DMS153 treated with DMSO at 0.1 percent for 48 hours (cell line): ENCODE measurements around the gene ATP10A.

Experiments used
- DNase-seq: peaks from one replicate; lab custom pipeline; 2025; ENCODE audit not compliant: unreplicated experiment; lab: John Stamatoyannopoulos, UW

The ATP10A gene, protein sequence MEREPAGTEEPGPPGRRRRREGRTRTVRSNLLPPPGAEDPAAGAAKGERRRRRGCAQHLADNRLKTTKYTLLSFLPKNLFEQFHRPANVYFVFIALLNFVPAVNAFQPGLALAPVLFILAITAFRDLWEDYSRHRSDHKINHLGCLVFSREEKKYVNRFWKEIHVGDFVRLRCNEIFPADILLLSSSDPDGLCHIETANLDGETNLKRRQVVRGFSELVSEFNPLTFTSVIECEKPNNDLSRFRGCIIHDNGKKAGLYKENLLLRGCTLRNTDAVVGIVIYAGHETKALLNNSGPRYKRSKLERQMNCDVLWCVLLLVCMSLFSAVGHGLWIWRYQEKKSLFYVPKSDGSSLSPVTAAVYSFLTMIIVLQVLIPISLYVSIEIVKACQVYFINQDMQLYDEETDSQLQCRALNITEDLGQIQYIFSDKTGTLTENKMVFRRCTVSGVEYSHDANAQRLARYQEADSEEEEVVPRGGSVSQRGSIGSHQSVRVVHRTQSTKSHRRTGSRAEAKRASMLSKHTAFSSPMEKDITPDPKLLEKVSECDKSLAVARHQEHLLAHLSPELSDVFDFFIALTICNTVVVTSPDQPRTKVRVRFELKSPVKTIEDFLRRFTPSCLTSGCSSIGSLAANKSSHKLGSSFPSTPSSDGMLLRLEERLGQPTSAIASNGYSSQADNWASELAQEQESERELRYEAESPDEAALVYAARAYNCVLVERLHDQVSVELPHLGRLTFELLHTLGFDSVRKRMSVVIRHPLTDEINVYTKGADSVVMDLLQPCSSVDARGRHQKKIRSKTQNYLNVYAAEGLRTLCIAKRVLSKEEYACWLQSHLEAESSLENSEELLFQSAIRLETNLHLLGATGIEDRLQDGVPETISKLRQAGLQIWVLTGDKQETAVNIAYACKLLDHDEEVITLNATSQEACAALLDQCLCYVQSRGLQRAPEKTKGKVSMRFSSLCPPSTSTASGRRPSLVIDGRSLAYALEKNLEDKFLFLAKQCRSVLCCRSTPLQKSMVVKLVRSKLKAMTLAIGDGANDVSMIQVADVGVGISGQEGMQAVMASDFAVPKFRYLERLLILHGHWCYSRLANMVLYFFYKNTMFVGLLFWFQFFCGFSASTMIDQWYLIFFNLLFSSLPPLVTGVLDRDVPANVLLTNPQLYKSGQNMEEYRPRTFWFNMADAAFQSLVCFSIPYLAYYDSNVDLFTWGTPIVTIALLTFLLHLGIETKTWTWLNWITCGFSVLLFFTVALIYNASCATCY (N-terminal part only)

DNA sequence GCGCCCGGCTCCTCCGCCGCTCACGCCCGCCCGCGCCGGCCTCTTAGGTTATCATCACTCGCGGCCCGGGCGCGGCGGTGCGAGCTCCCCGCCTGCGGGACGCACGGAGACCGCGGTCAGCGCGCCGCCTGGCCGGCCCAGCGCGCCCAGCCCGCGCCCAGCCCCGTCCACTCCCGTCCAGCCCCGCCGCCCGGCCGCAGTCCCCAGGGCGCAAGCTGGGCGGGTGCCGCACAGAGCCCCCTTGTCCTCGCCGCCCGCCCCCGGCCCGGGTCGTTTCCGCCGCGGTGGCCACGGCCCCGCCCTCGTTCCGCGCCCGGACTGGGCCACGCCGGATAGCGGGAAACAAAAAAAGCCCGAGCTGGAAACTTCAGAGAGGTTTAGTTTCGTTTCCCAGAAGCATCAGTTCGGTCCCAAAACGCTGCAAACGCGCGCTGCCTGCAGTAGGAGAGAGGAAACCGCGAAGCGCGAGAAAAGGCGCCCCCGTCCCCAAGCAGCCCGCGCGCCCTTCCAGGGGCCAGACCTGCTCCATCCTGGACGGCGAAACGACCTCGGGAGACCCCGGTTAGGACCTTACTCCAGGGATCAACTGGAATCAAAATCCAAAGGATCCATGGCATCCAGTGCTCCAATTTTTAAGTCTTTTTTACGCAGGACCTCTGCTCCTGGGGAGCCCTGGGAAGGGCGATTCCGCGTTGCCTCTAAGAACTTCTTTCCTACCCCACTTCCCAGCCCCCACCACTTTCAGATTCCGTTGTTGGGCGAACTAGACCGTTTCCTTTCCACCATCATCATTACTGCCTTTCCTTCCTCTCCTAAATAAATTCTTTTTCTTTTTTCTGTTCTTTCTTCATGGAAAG, at the start of gene ATP10A:
Gene ATP10A (minus strand): TSS at position 217 of the 857 bp plus-strand sequence. CDS start 231 bp downstream, outside the sequence.
- no peak for DNase-seq

DNA sequence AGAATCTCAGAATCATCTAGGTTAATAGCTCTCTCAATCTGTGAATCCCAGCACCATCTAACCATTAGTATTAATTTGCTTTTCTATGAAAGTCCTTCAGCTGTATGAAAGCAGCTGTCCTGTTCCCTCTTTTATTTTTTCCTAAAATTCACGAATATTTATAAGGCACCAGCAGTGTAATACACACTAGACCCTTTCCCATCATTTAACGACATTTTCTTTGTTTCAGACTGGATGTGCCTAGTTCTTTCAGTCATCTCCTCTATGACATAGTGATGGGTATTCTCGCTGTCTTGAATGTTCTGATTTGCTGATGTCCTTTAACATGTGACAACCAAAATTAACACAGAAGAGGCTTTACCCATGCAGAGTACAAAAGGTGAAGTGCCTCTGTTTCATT, 48.9 kb upstream of the ATP10A start:
- DNase-seq: no peak

DNA sequence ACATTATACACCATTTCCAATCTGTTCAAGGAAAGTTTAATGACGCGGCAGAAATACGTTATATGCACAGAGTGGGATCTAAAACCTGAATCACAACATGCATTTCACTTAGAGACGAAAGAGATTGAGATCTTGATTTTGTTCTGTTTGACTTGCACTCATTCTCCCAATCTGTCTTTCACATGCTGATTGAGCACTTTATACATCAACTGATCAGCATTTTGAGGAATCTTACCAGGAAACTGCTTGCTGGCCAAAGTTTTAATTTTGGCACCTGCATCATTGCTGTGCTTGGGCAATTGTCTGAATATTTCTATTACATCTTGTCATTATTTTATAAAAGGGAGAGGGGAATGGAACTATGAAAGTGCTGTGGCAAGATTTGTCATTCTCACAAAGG, 47.7 kb upstream of the ATP10A start:
- DNase-seq: no peak

DNA sequence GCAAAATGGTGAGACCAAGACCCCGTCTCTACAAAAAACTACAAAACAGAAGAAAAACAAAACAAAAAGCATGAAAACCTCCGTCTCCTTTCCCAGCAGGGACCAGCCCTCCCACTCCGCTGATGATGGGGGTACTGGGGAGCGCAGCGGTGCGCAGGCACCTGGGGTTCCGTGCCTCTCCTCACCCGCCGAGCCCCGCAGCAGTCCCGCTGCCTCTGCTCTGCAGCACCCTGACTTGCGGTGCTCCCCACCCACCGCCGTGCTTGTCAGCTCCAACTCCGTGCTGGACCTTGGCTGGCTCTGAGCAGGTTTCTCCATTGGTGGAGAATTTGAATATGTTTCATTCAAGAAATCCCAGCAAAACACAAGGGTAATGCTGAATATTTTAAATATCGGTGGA, 46.7 kb upstream of the ATP10A start:
- no peak for DNase-seq

DNA sequence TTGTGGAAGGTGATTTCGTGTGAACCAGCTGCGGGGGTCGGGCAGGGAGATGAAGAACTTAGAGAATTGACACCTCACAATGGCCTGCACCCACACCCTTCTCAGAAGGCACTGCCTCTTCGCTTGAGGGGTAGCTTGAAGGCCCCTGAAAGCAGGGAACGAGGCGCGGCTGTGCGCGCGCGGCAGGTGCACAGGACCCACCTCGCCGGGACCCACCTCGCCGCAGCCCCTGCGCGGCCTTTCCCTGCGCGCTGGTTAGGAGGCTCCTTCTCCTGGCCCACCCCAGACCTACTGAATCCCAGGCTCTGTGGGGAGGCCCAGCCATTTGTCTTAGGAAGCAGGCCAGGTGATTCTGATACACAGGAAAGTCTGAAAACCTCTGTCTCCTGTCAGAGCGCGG, 46.2 kb upstream of the ATP10A start:
- DNase-seq: no peak

DNA sequence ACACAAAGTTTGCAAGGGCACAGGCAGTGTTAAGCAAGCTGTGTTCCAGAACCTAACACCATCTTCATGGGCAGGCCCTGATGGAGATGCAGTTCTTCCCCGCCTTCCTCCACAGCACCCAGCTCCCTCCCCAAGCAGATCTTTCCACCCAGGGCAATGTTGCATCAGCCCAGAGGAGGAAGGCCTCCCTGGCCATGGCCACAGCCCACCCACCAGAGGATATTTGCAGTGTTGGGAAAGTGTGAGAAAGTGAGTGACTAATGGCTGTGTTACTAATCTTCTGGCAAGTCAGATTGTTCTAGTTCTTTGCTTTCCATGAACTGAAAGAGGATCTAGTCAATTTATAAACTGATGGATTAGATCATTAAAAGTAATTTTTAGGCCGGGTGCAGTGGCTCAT, 42.0 kb upstream of the ATP10A start:
- DNase-seq: no peak

DNA sequence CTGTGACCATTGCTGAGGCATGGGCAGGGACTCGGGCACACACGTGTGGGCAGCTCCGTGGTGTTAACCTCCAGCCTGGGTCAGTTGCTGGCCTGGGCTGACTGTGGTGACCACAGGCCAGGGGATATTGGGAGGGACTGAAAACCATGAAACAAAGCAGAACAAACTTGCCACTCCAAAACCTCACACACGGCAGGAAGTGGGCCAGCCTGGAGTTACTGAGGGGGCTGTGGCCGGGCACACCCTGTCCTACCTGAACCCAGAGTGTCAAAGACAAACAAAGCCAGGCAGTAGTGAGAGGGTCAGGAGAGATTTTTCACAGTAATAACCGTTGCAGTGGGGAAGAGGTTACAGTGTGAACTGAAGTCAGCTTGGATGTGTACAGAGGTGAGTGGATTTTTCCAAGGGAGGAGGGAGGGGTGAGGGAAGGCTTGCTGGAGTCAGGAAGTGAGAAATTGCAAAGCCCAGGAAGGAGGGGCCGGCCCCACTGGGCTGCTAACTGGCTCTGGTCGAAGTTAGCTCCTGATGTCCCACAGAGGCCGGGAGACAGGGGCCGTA, 40.0 kb upstream of the ATP10A start:
- no peak for DNase-seq

DNA sequence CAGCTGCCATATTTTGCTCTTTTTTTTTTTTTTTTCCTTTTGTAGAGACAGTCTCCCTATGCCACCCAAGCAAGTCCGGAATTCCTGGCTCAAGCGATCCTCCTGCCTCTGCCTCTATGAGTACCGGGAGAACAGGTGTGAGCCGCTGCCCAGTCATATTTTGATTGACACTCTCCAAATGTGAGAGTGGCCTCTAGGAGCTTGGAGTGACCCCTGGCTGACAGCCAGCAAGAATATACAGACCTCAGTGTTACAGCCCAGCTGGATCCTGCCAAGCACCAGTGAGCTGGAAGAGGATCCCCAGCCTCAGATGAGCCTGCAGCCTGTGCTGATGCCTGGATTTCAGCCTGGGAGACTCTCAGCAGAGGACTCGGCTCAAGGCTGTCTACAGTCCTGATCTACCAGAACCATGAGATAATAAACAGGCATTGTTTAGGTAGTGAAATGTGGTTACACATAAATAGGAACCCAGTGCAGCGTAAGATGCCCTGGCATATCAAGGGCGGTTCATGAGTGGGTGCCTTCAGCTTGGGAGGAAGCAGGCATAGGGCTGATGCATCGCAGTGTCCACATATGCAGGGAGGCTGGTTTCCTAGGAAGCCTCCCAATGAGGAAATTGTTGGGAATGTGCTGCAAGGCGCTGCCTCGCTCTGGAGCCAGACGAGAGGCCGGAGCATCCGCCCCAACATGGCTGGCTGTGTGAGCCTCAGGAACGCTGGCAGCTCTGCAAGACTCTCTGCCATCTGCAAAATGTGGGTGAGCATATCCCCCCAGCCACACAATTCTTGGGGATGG, 38.9 kb upstream of the ATP10A start:
- no peak for DNase-seq

DNA sequence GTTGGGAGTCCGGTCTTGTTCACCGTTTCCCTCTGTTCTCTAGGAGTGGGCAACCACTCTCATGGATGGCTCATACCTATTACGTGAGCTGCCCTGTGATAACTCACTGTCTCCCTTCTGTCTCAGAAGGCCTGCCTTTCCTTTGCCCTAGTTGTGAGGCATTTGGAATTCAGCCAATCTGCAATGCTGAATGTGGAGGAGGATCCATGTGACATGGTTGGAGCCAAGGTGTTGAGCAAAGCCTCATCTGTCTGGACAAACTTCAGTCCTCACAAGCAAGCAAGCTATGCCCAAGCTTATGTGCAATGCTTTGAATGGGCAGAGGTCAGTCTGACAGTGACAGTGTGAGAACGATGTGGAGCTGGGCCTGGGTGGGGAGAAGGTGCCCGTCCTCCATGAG, 37.8 kb upstream of the ATP10A start:
- no peak for DNase-seq

DNA sequence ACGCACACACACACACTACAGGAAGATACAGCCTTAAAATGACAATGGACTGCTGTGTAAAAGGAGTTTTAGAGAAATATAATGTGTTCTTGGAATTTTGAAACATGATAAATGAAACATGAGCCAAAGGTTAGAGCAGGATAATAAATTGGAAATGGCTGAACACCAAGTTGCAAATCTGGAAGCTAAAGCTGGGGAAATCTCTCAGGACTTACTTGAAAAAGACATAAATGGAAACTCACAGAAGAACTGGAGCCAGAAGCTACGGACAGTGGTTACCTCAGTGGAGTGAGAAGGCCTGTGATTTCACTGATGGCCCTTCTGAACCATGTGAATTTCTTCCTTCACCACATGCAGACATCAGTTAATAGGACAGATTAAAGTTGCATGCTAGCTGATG, 37.3 kb upstream of the ATP10A start:
- DNase-seq: no peak

DNA sequence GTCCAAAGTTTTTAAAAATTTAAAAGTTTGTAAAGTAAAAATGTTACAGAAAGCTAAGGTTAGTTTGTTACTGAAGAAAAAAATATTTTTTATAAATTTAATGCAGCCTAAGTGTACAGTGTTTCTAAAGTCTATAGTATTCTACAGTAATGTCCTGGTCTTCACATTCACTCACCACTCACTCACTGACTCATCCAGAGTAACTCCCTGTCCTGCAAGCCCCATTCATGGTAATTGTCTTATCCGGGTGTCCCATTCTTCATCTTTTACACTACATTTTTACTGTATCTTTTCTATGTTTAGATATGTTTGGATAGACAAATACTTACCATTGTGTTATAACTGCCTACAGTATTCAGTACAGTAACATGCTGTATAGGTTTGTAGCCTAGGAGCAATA, 36.7 kb upstream of the ATP10A start:
- no peak for DNase-seq

DNA sequence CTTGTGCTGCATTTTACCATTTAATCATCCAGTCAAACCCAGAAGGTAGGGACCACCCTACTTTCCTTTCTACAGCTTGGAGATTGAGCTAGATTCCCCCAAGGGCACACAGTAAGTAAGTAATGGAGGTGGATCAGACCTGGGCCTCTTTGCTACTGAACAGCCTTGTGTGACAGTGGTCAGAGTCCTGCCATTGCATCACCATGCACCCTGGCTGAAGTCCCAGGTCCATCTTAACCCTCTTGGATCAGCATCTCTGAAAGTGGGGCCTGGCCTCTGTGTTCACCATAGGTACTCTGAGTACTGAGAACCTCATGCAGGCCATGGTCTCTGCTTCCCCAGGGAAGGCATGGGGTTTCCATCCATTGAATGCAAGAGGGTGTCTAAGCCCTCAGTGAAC, 34.5 kb upstream of the ATP10A start:
- no peak for DNase-seq

DNA sequence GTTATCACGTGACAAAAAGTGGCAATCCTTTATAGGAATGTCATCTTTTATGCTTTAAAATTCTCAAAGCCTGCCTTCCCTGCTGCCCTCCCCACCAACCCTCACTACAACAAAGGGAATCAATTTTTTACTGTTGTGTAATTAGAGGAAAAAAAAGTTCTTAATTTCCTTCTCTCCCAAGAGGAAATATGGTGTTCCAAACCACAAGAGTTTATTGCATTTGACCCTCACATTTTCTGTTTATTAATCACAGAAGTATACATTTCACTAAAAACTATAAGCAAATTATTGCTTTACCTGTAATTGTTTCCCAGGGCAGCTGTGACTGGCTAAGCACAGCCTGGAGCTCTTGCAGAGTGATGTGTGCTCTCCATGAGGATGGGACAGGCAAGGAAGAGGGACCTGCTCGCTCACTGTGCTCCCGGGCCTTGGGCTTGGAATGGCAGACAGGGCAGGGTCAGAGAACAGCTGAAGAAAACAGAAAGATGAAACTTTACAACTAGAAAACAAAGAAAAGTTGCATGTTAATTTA, 31.3 kb upstream of the ATP10A start:
- DNase-seq: no peak

DNA sequence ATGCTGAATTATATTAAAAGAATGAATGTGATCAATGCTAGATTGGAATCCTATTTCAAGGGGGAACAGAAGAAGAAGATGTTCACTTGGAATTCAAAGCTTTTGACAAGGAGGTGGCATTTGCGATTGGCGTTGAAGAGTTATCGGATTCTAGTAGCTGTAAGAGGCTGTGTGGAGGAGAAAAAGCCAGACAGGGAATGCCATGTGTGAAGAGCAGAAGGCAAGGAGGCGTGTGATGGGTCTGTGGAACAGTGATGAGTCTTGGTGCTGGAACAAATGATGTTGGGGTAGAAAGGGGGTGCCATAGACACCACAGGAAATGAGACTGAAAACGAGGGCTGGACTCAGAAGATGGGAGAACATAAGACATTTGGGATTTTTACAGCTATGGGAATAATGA, 30.5 kb upstream of the ATP10A start:
- DNase-seq: no peak

DNA sequence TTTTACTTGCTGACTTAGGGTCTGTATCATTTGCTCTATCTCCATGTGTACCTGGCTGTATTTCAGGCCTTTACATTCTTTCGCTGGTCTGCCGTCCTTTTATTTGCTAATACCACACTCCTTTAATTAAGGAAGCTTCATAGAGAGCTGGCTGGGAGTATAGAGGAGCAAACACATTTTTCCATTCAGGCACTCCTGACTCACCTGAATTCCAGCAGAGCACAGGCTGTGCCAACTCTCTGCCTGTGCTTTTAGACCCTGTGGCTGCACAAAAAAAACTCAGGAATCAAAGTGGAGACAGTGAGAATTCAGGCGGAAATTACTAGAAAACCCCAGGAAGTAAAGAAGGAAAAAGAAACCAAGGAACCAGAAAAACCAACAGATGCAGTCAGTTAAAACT, 29.0 kb upstream of the ATP10A start:
- no peak for DNase-seq

DNA sequence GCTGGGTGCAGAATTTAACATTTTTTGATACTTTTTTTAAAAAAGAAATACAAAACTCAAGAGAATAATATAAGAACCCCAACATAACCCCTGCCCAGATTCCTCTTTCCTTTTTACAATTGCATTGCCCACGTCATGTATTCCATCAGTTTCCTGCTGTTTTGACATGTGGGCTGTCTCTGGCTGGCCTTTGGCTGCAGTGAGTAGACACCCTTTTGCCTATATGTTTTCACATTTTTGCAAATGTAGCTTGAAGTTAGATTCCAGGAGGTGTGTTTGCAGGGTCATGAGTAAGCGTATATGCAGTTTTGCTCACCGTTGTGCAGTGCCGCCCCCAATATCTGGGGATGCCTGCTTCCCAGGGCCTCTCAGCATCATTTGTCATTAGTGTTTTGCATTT, 28.0 kb upstream of the ATP10A start:
- no peak for DNase-seq

DNA sequence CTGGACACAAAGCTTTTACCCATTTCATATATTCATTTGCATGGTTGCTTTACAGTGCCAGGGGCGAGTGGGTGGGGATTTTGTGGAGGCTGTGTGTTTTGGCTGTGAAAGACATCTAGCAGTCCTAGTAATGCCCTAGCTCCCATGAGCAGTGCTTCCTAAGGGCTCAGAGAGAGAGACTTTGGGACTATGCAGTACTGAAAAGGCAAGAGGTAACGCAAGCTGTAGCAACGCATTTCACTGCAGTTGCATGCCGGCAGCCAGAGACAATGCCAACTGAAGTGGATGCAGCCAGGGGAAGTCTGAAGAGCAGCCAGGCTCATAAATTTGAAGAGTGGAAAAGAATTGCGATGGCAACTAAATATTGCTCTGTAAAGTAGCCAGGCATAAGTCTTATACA, 27.4 kb upstream of the ATP10A start:
- DNase-seq: no peak

DNA sequence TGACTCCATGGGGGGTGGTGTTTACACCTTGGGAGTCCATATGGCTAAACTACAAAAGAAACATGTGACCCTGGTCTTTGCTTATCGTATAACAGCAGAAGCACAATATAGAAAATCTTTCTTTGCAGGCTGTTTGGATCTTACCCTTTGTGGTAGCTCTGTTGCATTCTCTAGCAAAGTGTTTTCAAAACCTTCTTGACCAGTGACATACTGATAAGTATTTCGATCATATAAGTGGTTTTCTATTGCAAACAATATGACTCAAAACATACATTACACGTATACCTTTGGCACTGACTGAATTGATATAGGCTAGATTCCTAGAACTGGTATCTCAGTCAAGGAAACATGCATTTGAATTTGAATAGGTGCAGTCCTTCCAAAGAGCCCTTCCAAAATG, 24.7 kb upstream of the ATP10A start:
- no peak for DNase-seq

DNA sequence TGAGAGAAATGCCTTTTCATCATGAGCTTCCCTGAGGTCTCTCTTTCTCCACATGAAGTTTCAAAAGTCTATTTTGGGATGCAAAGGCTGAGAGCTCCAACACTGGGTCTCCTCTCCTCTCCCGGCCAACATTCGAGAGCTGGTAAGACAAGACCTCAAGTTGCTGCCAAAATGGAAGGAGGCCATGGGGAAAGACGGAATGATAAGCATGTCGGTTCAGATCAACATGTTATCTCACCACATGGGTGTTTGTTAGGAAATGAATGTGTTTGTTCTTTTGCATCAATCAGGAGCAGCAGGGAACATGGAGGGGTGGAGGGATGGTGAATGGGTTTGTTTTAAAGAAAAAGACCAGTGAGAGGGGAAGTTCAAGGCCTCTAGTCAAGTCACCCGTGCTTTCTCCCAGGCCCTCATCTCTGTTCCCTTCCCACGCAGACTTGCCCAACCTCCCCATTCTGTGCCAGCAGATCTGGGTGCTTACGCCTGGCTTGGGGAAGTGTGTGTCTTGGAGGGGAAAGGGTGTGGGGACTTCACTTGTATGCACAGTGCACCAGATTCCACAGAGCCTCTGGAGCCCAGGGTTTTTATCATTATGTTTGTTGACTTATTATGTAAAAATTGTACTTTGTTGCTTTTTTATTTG, 23.5 kb upstream of the ATP10A start:
- no peak for DNase-seq
